Stomach (tissue), 9 donors: ENCODE results near the gene TBC1D16. TPM values are rescaled to one million over a fixed set of nuclear protein-coding genes. Genes with fewer than 3 reads are reported as not detected.

Source experiments
- DNase-seq, 2 donors: peaks; one replicate each; pipeline versions ENCODE4 v3.0.0 to v3.0.0-alpha.2; 2013 to 2019
- H3K27ac ChIP-seq, 5 donors: fragments of 200-600 bp in 4 of 5; sonication (generic) in 4 of 5; one replicate each; pipeline ENCODE4 v1.5.1; 2013 to 2019; ENCODE audit warnings: mild to moderate bottlenecking in 1 of 5, moderate library complexity in 1 of 5
- H3K27me3 ChIP-seq, 3 donors: fragments of 200-600 bp; sonication (generic); one replicate each; pipeline ENCODE4 v1.5.1; 2017 to 2019; ENCODE audit warnings: mixed run types in 1 of 3
- H3K36me3 ChIP-seq, 4 donors: fragments of 200-600 bp; sonication (generic); 1 replicate in 3 of 4; 2 replicates in 1 of 4; pipeline ENCODE4 v1.5.1; 2016 to 2019
- H3K4me1 ChIP-seq, 4 donors: fragments of 200-600 bp; sonication (generic); one replicate each; pipeline ENCODE4 v1.5.1; 2016 to 2019
- H3K4me3 ChIP-seq, 4 donors: fragments of 200-600 bp; sonication (generic) in 3 of 4; one replicate each; pipeline ENCODE4 v1.5.1; 2016 to 2019; ENCODE audit warnings: mild to moderate bottlenecking in 1 of 4
- H3K9me3 ChIP-seq, 4 donors: fragments of 200-600 bp; sonication (generic); one replicate each; pipeline ENCODE4 v1.5.1; 2016 to 2019
- EP300 ChIP-seq: sonication (generic); formaldehyde crosslinking; IDR thresholded peaks from one replicate; pipeline ENCODE4 v1.6.1; 2017; ENCODE audit warnings: antibody characterized with exemption
- POLR2A ChIP-seq, 4 donors: fragments of 450-650 bp; IDR thresholded peaks; one replicate each; pipeline ENCODE4 v1.6.1; 2016; ENCODE audit warnings: antibody characterized with exemption in 4 of 4, control low read depth in 2 of 4, mild to moderate bottlenecking in 1 of 4, moderate library complexity in 1 of 4
- POLR2AphosphoS5 ChIP-seq, 3 donors: sonication (generic); formaldehyde crosslinking; IDR thresholded peaks; one replicate each; pipeline ENCODE4 v1.6.1; 2016; ENCODE audit warnings: antibody characterized with exemption in 3 of 3
- WGBS, 5 donors: extraction: QIAGEN DNeasy Blood & Tissue Kit in 3 of 5; methylation state at CpG; one replicate each; pipeline versions ENCODE4 v1.1.5 to v1.1.7; 2013 to 2018; 5-methylcytosine and 5-hydroxymethylcytosine counted together
- intact Hi-C: fragments of 100-400 bp; cut with DNase I; formaldehyde crosslinking; loops from one replicate; pipeline ENCODE4 v1.15.1; 2023; ENCODE audit warnings: low total_unique reads
- polyA plus RNA-seq, 3 donors: library from polyadenylated mRNA; stranded (reverse); fragments of 200-250 nt; gene quantifications; one replicate each; pipeline ENCODE4 v1.2.3, GENCODE V29; 2013
- total RNA-seq, 5 donors: library from RNA; depleted of rRNA; stranded (reverse); fragments of >200 nt; gene quantifications; one replicate each; pipeline versions ENCODE4 v1.1.0 to v1.2.3, GENCODE V29; 2014 to 2016
- TF ChIP-seq, protein P1 (sequence below), 7 experiments: fragments of 450-650 bp in 4 of 7; fragments of 200-600 bp in 3 of 7; sonication (generic) in 3 of 7; IDR thresholded peaks; one replicate each; pipeline ENCODE4 v1.5.1; 2016 to 2019; ENCODE audit warnings: antibody characterized with exemption in 7 of 7, control low read depth in 2 of 7, mild to moderate bottlenecking in 1 of 7
- donor health status: healthy with polysubstance abuse.
- donor health status: Bipolar disorder and iron deficiency.
- donor health status: healthy.

TBC1D16 gene
- total and polyA plus RNA-seq, 8 donors = 3.0 to 22.2 (median 16.8) TPM

DNA sequence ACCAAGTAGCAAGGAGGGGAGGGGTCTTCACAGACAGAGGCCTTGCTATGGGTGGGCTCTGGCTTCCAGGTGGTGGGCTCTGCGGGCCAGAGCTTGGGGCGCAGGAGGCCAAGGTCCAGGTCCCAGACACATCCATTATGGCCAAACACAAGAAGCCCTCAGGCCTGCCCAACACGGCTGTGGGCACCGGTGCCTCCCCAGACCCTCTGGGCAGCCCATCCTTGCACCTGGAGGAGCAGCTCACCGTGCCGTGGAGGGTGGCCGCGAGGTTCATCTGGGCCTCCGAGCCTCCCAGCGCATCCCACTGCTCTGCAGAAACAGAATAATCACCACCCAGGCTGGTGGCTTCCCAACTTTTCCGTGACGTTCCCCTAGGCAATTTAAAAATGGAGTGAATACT is 55.9 kb downstream of the TBC1D16 start:
- no peak for DNase-seq
- H3K9me3 ChIP-seq = no peaks in the 10 kb centered on the region
- H3K36me3 ChIP-seq = peaks cover 0 to 19% (median 11%) of the 10 kb centered on the region in 4 donors
- peaks cover 7 to 11% (median 11%) of the 10 kb centered on the region in 4 donors for H3K4me1 ChIP-seq
- no peak overlapping the region for H3K4me3 ChIP-seq
- H3K27ac ChIP-seq = no peak overlapping the region
- no peaks in the 10 kb centered on the region for H3K27me3 ChIP-seq
- intact Hi-C loops = no loop called here
- TF ChIP-seq POLR2A (IDR thresholded peaks at IDR 0.05) = no peak
- no peak for TF ChIP-seq EP300
- TF ChIP-seq, protein P1, sequence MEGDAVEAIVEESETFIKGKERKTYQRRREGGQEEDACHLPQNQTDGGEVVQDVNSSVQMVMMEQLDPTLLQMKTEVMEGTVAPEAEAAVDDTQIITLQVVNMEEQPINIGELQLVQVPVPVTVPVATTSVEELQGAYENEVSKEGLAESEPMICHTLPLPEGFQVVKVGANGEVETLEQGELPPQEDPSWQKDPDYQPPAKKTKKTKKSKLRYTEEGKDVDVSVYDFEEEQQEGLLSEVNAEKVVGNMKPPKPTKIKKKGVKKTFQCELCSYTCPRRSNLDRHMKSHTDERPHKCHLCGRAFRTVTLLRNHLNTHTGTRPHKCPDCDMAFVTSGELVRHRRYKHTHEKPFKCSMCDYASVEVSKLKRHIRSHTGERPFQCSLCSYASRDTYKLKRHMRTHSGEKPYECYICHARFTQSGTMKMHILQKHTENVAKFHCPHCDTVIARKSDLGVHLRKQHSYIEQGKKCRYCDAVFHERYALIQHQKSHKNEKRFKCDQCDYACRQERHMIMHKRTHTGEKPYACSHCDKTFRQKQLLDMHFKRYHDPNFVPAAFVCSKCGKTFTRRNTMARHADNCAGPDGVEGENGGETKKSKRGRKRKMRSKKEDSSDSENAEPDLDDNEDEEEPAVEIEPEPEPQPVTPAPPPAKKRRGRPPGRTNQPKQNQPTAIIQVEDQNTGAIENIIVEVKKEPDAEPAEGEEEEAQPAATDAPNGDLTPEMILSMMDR (IDR thresholded peaks at IDR 0.05) = no peak
- 93 to 95% (median 95%) methylated on average over 12 of the region's 12 CpGs for WGBS, 5 donors

GRCh38 chr17:79979221-79979741 is 56.4 kb downstream of the TBC1D16 start:
- WGBS, 5 donors = 84 to 87% (median 85%) methylated on average over 26 to 30 of the region's 30 CpGs
- H3K4me1 ChIP-seq = peaks cover 11 to 16% (median 14%) of the 10 kb centered on the region in 4 donors
- intact Hi-C loops = no loop called here
- no peak overlapping the region for H3K27ac ChIP-seq
- no peaks in the 10 kb centered on the region for H3K27me3 ChIP-seq
- peaks cover 0 to 19% (median 11%) of the 10 kb centered on the region in 4 donors for H3K36me3 ChIP-seq
- TF ChIP-seq EP300 (no peak), POLR2AphosphoS5 (IDR thresholded peaks at IDR 0.05) (no peak), POLR2A (IDR thresholded peaks at IDR 0.05) (no peak)
- TF ChIP-seq, protein P1 (IDR thresholded peaks at IDR 0.05) = no peak
- DNase-seq = no peak
- no peak overlapping the region for H3K4me3 ChIP-seq
- H3K9me3 ChIP-seq = no peaks in the 10 kb centered on the region

- no peak for DNase-seq
- Histone ChIP-seq H3K27ac (no peak overlapping the region), H3K4me1 (peaks cover 12 to 22% (median 17%) of the 10 kb centered on the region in 4 donors), H3K9me3 (no peaks in the 10 kb centered on the region), H3K4me3 (no peak overlapping the region), H3K36me3 (peaks cover 0 to 19% (median 11%) of the 10 kb centered on the region in 4 donors), H3K27me3 (no peaks in the 10 kb centered on the region)
- intact Hi-C loops = no loop called here
- 79 to 91% (median 85%) methylated on average over 11 of the region's 11 CpGs for WGBS, 5 donors
- no peak for TF ChIP-seq EP300
- TF ChIP-seq POLR2AphosphoS5 (IDR thresholded peaks at IDR 0.05) = no peak
- TF ChIP-seq POLR2A (IDR thresholded peaks at IDR 0.05) = no peak
- TF ChIP-seq, protein P1 (IDR thresholded peaks at IDR 0.05) = no peak
Measured at GRCh38 chr17:79978548-79978855, 57.2 kb downstream of the TBC1D16 start.

- 84 to 92% (median 85%) methylated on average over 44 to 47 of the region's 47 CpGs for WGBS, 5 donors
- no peaks in the 10 kb centered on the region for H3K9me3 ChIP-seq
- no peak for DNase-seq
Measured at GRCh38 chr17:79977708-79978547, 57.7 kb downstream of the TBC1D16 start.

More at GRCh38 chr17:79977708-79978547, 57.7 kb downstream of the TBC1D16 start:
- intact Hi-C loops = no loop called here
- Histone ChIP-seq H3K36me3 (peaks cover 0 to 21% (median 12%) of the 10 kb centered on the region in 4 donors), H3K27ac (no peak overlapping the region), H3K4me3 (no peak overlapping the region), H3K27me3 (no peaks in the 10 kb centered on the region), H3K4me1 (peaks cover 12 to 22% (median 17%) of the 10 kb centered on the region in 4 donors)
- TF ChIP-seq EP300 (no peak), POLR2A (IDR thresholded peaks at IDR 0.05) (no peak)
- TF ChIP-seq, protein P1 (IDR thresholded peaks at IDR 0.05) = no peak
